Activated CD8-positive, alpha-beta memory T cell treated with anti-CD3 and anti-CD28 coated beads for 24 hours (primary cell): ENCODE results near the gene PLOD2.
A peak's percentile ranks its signal among the peaks of the same experiment; 100 is the strongest.

Experiments
- DNase-seq: peaks from one replicate; pipeline ENCODE4 v3.0.0-alpha.2; 2020

Gene PLOD2

DNA sequence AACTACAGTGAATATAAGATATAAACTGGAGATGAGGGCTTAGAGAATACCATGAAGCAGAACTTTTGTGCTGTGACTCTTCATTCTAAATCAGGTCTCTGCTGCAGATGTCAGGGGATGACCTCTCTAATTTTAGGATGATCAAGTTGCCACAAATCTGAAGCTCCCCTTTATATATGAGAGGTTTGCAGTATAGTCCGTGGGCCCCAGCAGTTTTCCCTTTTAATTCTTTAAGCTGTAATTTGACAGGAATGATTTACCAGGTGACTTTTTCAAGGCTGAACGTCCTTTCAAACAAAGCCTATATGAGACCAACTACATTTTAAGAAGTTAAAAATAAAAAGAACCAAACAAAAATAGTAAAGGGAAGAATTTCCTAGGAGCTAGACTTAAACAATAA lies 4.9 kb upstream of the PLOD2 start:
- DNase-seq = no peak

DNA sequence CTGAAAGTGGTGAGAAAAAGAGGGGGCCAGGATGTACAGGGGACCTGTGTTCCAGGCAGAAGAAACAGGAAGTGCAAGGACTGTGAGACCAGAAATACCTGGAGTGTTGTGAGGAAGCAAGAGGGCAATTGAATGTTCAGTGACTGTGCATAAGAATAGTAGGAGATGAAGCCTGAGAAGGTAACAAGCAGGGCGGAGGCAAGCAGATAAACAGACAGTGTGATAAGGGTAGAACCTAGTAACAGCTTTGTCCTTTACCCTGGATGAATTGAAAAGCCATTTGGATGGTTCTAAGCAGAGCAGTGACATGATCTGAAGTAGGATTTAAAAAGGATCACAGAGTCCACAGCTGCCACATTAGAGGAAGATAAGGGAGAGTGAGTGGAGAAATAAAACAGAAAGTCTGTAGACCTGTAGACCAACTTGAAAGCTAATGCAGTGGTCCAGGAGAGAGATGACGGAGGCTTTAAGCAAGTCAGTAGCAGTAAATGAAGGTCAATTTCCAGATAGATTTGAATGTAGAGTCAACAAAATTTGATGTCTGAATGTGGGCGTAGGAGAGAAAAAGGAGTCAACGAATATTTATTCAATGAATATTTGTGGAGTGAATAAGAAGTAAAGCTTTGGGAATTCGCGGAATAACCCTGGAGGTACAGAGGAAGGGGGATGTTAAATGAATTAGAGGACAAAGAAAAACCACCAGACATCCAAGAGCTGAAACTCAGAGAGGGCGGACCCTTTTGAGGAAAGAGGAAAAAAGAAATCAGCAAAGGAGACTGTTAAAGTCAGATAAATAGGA lies 4.2 kb upstream of the PLOD2 start:
- DNase-seq = no peak

DNA sequence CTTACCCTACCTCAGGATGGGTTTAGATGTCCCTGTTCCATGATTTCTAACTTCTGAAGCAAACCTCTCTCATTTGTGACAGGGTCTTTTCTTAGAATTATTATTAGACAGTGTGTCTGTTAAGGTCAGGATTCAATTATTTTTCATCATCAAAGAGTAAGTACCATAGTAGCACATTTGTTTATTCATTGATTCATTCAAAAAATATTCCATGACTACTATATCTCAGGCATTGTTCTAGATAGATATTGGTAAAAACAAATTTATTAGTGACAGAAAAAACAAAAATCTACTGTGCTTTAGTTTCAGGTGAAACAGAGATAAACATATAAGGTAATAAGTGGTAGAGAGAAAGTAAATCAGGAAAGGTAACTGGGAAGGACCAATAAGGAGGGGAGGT lies 3.5 kb upstream of the PLOD2 start:
- no peak for DNase-seq

DNA sequence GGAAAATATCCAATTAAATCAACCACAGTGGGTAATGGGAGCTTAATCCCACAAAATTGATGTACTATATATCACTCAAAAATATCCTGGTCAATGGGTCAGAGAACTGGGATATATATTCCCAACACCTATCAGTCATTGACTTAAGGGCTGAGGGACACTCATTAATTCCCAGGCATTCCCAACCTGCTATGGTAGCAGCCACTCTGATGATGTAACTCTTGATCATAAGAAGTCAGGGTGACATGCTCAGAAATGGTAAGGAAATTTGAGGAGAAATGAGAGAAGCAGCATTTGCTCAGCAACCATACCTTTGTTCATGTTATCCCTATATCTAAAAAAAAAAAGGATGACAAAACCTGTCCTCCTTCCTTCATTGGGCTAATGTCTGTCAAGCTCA lies 3.1 kb upstream of the PLOD2 start:
- no peak for DNase-seq

DNA sequence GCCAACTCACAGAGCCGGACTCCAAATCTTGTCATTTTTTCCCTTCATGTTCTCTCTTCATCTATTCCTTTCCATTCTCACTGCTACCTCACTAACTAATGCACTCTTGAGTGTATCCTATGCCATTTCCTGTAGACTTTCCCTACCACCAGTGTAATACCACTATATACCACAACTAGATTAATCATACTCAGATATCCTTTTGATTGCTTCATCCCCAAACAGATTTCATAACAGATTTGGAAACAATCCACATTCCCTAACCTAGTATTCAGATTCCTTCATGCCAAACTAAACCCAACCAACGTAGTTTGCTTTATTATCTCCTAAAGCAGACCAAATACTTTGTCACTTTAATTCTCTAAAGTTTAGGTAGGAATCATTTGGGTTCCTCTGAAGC lies 2.6 kb upstream of the PLOD2 start:
- DNase-seq = no peak

DNA sequence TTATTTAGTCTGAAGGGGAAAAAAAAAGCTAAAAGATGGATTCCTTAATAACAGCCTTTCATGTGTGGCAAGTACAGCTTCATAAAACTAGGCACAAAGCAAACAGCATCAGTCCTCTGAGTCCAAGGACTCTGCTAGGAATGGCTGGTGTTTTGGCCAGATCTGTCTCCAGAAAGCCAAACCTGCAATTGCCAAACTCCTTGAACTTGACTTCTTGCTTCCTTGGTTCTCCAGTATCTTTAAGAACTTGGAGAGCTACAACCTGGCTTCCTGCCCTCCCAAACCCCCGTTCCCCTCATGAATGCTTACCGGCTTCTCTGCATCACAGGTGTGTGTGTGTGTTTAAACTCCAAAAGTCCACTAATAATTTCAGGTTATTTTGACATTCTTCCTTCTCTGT lies 1.6 kb upstream of the PLOD2 start:
- DNase-seq = no peak

DNA sequence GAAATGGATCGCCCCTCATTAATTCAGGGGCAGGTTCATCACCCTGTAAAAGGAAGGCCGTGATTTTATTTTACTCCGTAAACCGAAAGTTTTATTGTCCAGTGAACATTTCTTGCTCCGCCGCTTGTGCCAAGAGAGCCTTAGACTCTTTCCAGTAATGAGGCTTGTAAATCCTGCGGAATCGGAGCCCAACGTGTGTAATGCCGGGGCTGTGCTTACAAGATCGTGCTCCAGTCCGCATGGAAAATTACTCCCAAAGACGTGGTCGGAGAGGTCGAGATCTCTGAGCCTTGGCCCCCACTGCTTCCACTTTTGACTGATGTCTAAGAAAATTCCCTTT lies 649 bp upstream of the PLOD2 start:
- DNase-seq = no peak

DNA sequence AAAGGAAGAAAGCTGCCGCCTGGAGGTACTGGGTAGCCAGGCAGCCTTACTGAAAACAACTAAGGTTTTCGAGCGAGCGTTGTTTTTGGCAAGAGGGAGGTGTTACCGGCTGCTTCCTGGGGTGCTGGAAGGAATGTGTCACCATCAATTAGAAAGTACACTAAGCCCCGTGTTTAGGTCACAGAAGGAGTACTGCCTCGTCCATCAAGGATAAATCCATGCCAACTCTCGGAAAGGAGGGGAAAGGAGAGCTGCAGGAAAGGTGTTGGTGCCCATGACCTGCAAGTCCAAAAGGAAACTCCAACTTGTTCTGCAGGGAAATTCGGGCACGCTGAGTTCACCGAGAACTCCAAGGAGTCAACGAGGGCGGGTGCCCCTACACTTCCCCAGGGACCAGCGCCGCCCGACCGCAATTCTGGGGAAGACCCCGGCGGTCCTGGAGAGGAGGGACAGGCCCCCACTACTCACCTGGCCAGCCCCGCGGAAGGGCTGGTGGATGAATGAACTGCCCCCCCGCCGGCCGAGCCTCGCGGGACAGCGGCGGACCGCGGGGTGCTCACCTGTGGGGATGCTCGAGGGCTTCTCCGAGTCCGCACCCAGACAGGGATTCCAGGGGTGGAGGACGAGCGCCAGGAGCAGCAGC lies 542 bp downstream of the PLOD2 start:
- DNase-seq = peak; percentile 55

DNA sequence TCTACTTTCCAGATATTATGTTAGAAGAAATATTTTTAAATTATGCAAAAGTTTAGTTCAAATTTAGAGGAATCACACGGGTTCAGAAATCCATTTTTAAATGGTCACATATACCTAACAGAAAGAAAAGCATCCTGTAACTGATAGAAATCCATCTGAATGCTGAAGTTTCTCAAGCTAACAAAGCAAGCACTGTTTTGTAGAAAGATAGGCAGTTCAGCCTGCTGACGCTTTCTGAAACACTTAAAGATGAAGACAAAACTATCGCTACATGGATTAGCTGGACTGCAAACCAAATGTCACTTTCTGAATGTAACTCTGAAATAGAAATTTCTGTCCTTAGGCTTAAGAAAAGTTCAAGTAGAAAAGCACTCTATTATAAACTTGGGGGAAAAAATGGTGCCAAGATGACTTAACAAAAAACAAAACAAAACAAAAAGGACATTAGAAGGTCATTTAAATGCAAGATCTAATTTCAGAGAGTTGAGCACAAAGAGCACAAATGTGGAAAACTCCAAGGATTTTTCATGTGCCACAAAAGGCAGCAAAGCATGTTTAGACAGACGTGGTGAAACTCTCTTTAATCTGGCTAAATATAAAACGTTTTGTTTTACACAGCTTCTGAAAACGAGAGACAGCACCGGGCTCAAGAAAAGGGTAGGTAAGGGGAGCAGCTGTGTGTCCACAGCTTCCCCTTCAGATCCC lies 1.2 kb downstream of the PLOD2 start:
- no peak for DNase-seq

DNA sequence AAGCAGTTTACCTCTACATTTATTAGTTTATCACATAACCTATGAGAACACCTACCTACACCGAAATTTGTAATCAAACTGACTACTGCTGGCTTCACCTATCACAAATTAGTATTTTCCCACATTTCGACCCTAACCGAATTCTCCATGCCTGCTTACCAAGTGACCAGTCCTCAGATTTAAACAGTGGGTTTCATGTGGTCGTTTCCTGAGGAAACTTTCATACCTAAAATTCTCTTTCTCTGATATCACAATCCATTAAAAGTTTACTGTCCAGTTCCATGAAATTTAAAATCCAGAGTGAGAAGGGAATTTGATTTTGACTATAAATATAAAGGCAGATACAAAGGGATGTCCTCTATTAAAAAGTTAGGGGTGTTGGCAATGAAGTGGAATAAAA lies 1.9 kb downstream of the PLOD2 start:
- no peak for DNase-seq

DNA sequence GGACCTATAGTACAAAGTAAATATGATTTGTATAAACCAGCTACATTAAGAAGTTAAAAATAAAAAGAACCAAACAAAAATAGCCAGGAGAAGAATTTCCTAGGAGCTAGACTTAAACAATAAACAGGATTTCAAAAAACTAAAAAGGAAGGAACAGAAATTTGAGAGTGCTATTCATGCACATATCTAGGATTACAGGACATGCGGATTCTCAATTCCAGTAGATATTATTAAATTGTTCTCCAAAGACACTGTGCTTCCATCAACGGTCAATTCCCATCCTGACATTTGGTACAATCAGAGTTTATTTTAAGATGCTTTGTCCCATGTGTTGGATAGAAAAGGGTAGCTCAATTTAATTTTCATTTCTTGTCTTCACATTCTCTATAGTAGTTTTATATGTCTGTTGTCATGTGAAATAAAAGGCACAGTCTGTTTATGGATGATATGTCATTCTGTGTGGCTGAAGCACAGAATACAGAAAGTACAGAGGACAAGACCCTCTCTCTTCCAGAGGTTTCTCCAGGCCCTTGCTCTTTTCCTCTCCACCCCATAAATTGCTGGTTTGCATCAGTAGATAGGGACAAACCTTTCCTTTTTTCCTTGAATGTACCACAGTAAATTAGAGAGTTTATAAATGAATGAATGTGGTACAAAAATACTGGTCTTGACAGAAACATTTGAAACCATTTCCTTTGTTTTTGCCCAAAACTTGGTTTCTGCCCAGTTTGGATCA lies 3.5 kb downstream of the PLOD2 start:
- DNase-seq = no peak

DNA sequence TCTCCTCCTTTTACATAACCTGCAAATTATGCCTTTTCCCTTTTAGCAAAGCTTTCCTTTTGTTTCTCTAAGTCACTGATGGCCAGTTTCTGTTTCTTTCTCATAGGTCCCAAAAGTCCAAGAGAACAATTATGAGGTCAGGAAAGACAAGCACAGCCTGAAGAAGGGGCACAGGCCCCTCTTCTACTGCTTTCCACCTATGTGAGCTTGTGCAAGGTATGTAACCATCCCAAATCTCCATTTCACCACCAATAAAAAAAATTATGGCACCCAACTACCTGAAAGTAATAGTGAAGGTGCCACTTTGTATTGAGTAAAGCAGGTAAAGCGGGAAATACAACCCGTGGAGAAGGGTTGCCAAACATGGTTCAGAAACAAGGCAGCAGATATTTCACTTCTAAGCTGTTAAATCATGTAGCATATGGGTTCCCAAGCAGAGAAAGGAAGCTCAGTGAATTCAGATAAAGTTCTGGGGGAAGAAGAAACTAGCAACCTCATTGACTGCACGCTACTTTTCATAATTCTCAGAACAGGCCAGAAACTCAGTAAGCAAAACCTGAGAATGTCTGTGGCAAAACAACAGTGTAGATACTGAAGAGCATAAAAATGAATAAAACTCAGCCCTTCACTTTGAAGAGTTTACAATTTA lies 4.2 kb downstream of the PLOD2 start:
- no peak for DNase-seq

DNA sequence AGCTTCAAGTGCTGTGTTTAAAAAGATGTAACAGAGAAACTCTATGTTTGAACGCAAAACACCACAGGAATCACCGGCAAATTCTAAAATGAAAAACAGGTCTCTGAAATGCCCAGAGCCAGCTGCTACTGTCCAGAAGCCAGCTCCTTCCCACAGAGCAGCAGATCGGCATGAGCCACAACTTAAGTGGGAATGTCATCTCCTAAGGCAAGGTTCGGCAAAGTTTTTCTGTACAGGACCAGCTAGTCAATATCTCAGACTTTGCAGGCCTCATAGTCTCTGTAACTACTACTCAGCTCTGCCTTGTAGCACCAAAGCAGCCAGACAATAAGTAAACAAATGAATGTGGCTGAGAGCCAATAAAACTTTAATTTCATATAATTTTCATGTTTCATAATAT lies 4.9 kb downstream of the PLOD2 start:
- no peak for DNase-seq

DNA sequence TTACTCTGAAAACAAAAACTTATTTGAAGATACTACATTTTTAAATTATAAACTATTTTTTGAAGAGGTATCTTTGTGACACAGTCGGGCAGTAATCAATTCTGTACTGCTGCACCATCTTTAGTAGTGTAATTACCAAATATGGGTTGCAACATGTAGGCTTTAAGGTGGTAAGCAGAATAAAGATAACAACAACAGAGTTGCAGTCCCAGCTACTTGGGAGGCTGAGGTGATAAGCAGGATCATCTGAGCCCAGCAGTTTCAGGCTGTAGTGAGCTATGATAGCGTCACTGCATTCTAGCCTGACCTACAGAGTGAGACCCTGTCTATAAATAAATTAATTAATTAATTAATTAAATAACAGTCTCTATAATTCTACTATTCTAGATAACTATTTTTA lies 6.0 kb downstream of the PLOD2 start:
- no peak for DNase-seq

DNA sequence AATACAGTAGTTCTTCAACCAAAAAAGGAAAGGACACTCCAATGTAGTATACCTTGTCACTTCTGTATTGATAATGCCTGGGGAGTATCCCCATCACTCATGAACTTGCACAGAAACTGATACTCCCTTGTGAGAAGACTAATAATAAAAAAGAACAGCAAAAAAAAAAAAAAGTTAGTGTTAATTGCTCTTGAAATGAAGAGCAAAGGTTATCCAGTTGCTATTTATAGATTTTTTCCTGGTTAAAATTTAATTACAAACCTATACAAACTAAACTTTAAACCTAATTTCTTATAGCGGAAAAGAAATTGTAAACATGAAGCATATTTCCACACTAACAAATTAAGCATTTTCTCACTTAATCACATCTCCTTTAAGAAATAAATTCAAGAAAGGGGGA lies 6.7 kb downstream of the PLOD2 start:
- DNase-seq = no peak

DNA sequence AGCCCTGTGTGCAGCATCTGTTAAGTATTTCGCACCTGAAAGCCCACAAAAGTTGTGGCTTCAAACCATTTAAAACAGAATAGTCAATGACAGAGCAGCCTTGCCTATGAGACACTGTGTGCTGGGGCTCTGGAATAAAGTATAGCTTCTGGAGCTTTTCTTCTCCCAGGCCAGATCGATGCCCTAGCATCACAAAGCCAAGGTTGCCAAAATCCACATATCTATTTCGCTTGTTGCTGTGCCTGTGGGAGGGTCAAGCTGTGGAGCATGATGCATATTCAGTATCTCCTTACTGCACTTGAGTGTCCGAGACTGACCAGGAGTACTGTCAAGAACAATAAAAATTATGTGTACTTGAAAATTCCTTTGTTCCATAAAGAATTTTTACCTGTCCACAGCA lies 7.6 kb downstream of the PLOD2 start:
- no peak for DNase-seq

DNA sequence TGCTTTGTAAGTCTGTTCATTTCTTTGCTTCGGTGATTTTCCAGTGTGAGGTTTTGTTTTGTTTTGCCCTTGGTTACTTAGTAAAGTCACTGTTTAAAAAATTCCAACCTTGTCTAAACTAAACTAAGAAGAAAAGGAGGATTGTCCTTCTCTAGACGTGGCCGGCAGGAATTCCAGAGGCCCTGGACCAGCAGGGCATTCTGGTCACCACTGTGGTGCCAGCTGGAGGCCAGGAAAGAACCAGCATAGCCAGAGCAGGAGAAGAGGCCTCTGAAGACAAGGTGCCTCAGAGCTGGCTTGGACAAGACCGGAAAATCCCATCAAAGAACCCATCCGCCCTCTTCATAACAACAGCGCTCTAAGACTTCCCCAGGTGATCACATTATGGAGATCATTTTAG lies 8.2 kb downstream of the PLOD2 start:
- no peak for DNase-seq

DNA sequence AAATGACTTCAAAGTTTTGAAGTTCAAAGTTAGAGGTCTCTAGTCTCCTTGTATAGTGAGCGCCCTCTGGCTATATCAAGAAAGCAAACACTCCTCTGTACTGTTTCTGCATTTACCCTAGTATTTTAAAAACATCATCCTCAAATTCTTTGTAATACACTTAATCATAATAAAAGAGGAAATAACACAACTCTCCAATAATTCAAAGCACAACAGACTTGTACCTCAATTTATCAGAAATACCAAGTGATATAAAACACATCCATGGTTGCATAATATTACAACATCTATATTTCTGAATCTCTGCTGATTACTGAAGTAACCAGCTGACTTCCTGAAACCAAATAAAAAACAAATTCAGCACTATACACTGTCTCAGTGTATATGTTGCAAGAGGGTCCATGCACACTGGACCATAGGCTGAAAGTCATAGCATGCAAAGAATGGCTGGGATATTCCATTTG lies 12.5 kb downstream of the PLOD2 start:
- DNase-seq = no peak

DNA sequence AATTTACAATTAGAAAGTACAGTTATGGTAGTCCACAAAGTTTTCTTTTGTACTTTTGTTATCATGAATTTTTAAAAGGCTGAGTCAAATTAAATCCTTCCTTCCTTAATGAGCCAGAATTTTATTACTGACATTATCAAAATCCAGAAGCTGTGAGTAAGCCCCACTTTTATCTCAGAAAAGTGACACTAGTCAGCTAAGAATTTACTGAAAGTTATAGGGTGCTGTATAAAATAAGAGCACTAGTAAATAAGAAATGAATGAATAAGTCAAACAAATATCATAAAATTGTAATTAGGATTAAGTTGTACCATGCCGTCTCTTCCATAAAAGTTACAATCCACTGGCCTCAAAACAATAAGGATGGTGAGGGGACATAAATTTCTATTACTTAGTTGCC lies 15.3 kb downstream of the PLOD2 start:
- no peak for DNase-seq

DNA sequence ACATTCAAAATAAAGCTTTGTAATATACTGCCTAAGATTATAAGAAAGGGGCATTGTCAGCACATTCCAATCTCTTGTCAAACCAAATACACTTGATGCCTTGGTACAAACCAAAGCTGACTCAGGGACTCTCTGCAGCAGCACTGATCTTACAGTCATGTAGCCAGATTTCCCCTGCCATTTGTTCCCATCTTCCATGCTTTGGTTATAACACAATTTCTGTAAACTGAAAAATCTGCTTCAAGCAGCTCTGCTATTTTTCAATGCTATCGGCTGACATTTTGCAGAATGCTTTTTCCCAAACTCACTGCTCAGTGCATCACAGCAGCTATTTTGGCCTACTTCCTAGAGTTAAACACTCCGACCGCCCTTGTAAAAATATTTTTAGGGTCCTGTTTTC lies 18.2 kb downstream of the PLOD2 start:
- DNase-seq = no peak

DNA sequence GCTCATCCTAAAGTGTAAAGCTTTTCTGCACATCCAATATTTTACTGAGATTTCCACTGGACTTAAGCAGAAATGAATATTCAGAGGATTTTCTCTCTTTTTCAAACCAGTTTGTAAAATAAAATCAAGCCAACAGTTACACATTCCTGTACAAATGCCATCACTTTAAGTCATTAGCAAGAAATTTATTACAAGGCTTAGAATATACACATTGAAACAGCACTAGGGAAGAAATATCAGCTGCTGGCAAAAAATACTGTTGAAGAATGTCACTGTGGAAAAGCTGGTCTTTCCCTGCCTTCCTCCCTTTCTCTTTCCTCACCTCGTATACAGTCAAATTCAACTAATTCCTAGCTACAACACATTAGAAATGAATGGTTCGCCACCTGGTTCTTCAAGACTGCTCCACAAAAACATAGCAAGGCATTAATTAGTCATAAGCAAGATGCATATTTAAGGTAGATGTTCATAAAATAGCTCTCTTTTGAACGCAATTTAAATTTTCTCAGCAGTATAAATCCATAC lies 21.3 kb downstream of the PLOD2 start:
- DNase-seq = no peak

DNA sequence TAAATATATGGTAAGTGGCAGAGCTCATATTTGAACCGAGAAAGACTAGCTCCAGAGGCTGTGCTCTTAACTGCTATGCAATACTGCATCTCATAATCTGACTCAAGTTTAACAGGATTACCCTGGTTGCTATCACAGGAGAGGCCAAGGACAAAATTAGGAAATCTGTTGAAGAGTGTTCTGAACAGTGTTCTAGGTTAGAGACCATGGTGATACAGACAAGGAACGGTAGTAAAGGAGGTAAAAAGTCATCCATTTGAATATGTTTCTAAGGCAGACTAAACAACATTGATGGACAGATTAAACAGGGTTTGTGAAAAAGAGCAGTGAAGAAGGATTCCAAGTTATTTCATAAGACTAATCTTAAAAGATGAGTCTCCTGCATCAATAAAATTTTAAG lies 22.1 kb downstream of the PLOD2 start:
- no peak for DNase-seq

DNA sequence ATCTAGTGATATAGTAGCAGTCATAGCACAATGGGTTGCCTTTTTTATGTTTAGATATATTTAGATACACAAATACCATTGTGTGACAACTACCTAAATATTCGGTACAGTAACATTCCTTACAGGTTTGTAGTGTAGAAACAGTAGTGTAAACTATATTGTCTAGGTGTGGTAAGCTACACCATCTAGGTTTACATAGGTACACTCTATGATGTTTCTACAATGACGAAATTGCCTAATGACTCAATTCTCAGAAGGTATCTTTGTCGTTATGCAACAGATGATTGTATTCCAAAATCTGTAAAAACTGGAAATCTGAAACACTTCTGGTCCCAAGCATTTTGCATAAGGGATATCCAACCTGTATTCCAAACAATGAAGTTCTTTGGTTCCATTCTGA lies 24.3 kb downstream of the PLOD2 start:
- DNase-seq = no peak
